IMR-90 (cell line): Measurements from ENCODE around the gene SLC52A3.
"Not testable (repeated sequence)": the region's sequence is repeated elsewhere in the genome, so short reads cannot be mapped to it uniquely, and the experiment has no call there.

Experiments
- CEBPB ChIP-seq: IDR thresholded peaks from 2 replicates; pipeline ENCODE4 v1.6.1; 2012; ENCODE audit warnings: low read depth, low read length, improper control_type of control experiment
- CHD1 ChIP-seq: IDR thresholded peaks from 2 replicates; pipeline ENCODE4 v1.6.1; 2012; ENCODE audit warnings: low read depth, low read length, improper control_type of control experiment
- ELK1 ChIP-seq: fragments of 150-350 bp; IDR thresholded peaks from 2 replicates; pipeline ENCODE4 v1.6.1; 2016; ENCODE audit warnings: low read depth, mild to moderate bottlenecking, low read length, moderate library complexity, borderline replicate concordance
- MAFK ChIP-seq: IDR thresholded peaks from 2 replicates; pipeline ENCODE4 v1.6.1; 2012; ENCODE audit warnings: low read depth, low read length, improper control_type of control experiment
- POLR2A ChIP-seq: IDR thresholded peaks from 2 replicates; pipeline ENCODE4 v1.6.1; 2012; ENCODE audit warnings: mild to moderate bottlenecking, low read depth, low read length
- RAD21 ChIP-seq: IDR thresholded peaks from 2 replicates; pipeline ENCODE4 v1.6.1; 2012; ENCODE audit warnings: low read length, improper control_type of control experiment
- TF ChIP-seq, protein P1 (sequence below): conservative IDR thresholded peaks from 2 replicates; pipeline ENCODE4 v1.5.1; 2012; ENCODE audit warnings: mild to moderate bottlenecking, low read depth, low read length, improper control_type of control experiment
- TF ChIP-seq, protein P2 (sequence below): fragments of 150-350 bp; IDR thresholded peaks from 2 replicates; pipeline ENCODE4 v1.6.1; 2017; ENCODE audit warnings: mild to moderate bottlenecking, antibody characterized with exemption, low read length, low read depth

DNA sequence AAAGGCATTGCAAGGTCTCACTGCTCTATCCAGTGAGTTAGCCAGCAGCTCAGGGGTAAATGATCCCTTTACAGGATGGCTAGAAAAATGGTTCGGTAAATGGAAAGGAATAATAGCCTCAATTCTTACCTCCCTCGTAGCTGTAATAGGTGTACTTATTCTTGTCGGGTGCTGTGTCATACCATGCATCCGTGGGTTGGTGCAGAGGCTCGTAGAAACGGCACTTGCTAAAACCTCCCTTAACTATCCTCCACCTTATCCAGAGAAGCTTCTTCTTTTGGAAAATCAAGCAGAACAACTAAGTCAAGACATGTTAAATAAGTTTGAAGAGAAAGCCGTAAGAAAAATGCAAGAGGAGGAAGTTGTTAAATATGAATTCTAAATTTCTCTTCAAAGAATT, 31.7 kb upstream of the SLC52A3 start:
- TF ChIP-seq, protein P1, sequence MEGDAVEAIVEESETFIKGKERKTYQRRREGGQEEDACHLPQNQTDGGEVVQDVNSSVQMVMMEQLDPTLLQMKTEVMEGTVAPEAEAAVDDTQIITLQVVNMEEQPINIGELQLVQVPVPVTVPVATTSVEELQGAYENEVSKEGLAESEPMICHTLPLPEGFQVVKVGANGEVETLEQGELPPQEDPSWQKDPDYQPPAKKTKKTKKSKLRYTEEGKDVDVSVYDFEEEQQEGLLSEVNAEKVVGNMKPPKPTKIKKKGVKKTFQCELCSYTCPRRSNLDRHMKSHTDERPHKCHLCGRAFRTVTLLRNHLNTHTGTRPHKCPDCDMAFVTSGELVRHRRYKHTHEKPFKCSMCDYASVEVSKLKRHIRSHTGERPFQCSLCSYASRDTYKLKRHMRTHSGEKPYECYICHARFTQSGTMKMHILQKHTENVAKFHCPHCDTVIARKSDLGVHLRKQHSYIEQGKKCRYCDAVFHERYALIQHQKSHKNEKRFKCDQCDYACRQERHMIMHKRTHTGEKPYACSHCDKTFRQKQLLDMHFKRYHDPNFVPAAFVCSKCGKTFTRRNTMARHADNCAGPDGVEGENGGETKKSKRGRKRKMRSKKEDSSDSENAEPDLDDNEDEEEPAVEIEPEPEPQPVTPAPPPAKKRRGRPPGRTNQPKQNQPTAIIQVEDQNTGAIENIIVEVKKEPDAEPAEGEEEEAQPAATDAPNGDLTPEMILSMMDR, result not testable (repeated sequence)
- TF ChIP-seq ELK1, CHD1, RAD21, POLR2A, CEBPB, MAFK: not testable (repeated sequence)
- TF ChIP-seq, protein P2, sequence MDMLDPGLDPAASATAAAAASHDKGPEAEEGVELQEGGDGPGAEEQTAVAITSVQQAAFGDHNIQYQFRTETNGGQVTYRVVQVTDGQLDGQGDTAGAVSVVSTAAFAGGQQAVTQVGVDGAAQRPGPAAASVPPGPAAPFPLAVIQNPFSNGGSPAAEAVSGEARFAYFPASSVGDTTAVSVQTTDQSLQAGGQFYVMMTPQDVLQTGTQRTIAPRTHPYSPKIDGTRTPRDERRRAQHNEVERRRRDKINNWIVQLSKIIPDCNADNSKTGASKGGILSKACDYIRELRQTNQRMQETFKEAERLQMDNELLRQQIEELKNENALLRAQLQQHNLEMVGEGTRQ, result not testable (repeated sequence)
